HEK293 (cell line): ENCODE data around the gene SH3BP2.

Source experiments
- CTCF ChIA-PET: fragments of 350-600 bp; formaldehyde crosslinking; extraction: SDS; loops from one replicate; lab custom pipeline; 2021; ENCODE audit warnings: antibody characterized with exemption; lab: Yijun Ruan, JAX
- POLR2A ChIA-PET: fragments of 300-600 bp; formaldehyde crosslinking; extraction: SDS; loops from one replicate; lab custom pipeline; 2020; ENCODE audit warnings: antibody characterized with exemption, inconsistent platforms; lab: Yijun Ruan, JAX
- H3K27ac ChIP-seq: fragments of 200-500 bp; sonication (Bioruptor generic); 2 replicates; pipeline ENCODE4 v1.5.1; 2014; ENCODE audit warnings: low read depth, low read length, control low read depth, inconsistent platforms; ENCODE audit errors: extremely low read depth
- H3K36me3 ChIP-seq, 2 experiments: fragments of 200-500 bp in 1 of 2; sonication (Bioruptor generic) in 1 of 2; 1 replicate in 1 of 2; 2 replicates in 1 of 2; pipeline ENCODE4 v1.5.1; 2014 to 2017; ENCODE audit warnings: inconsistent platforms in 2 of 2, low read length in 2 of 2; ENCODE audit not compliant: control insufficient read depth in 2 of 2, insufficient read depth in 1 of 2
- H3K4me1 ChIP-seq: fragments of 200-500 bp; sonication (Bioruptor generic); 2 replicates; pipeline ENCODE4 v1.5.1; 2014; ENCODE audit warnings: mild to moderate bottlenecking, low read length, inconsistent platforms; ENCODE audit not compliant: control insufficient read depth, insufficient read depth
- H3K4me3 ChIP-seq: 2 replicates; pipeline ENCODE4 v1.5.1; 2011; ENCODE audit warnings: low read depth, mild to moderate bottlenecking, control low read depth, low read length, moderate library complexity
- H3K9me3 ChIP-seq: fragments of 200-500 bp; sonication (Bioruptor generic); 2 replicates; pipeline ENCODE4 v1.5.1; 2014; ENCODE audit warnings: low read depth, low read length, inconsistent platforms; ENCODE audit not compliant: control insufficient read depth, insufficient read depth
- GLI2 ChIP-seq: fragments of 450-650 bp; formaldehyde crosslinking; IDR thresholded peaks from 2 replicates; pipeline ENCODE4; 2017; ENCODE audit warnings: missing biosample characterization, missing genetic modification characterization, low read depth, borderline replicate concordance
- KLF7 ChIP-seq: fragments of 450-650 bp; formaldehyde crosslinking; IDR thresholded peaks from 2 replicates; pipeline ENCODE4 v1.5.1; 2016; ENCODE audit warnings: missing biosample characterization, missing genetic modification characterization, borderline replicate concordance
- RBAK ChIP-seq: fragments of 450-650 bp; formaldehyde crosslinking; IDR thresholded peaks from 2 replicates; pipeline ENCODE4 v1.5.1; 2016; ENCODE audit warnings: missing biosample characterization, missing genetic modification characterization
- TRIM28 ChIP-seq: IDR thresholded peaks from 2 replicates; pipeline ENCODE4 v1.6.1; 2011; ENCODE audit warnings: low read length, control low read depth, borderline replicate concordance
- ZNF175 ChIP-seq: fragments of 450-650 bp; formaldehyde crosslinking; IDR thresholded peaks from 2 replicates; pipeline ENCODE4 v1.5.1; 2016; ENCODE audit warnings: missing biosample characterization, missing genetic modification characterization
- ZNF335 ChIP-seq: fragments of 450-650 bp; formaldehyde crosslinking; conservative IDR thresholded peaks from 2 replicates; pipeline ENCODE4 v1.5.1; 2016; ENCODE audit warnings: missing biosample characterization, missing genetic modification characterization
- ZNF366 ChIP-seq: fragments of 450-650 bp; formaldehyde crosslinking; conservative IDR thresholded peaks from 2 replicates; pipeline ENCODE4 v1.5.1; 2016; ENCODE audit warnings: missing biosample characterization, missing genetic modification characterization
- ZNF48 ChIP-seq: fragments of 450-650 bp; formaldehyde crosslinking; IDR thresholded peaks from 2 replicates; pipeline ENCODE4 v1.5.1; 2016; ENCODE audit warnings: missing biosample characterization, missing genetic modification characterization
- ZNF529 ChIP-seq: fragments of 450-650 bp; formaldehyde crosslinking; IDR thresholded peaks from 2 replicates; pipeline ENCODE4 v1.5.1; 2017; ENCODE audit warnings: missing genetic modification characterization, missing biosample characterization; ENCODE audit not compliant: insufficient replicate concordance
- ZNF548 ChIP-seq: fragments of 450-650 bp; formaldehyde crosslinking; IDR thresholded peaks from 2 replicates; pipeline ENCODE4 v1.5.1; 2016; ENCODE audit warnings: missing biosample characterization, missing genetic modification characterization
- ZNF571 ChIP-seq: fragments of 450-650 bp; formaldehyde crosslinking; IDR thresholded peaks from 2 replicates; pipeline ENCODE4 v1.5.0; 2017; ENCODE audit warnings: missing biosample characterization, missing genetic modification characterization
- ZNF585B ChIP-seq: fragments of 450-650 bp; formaldehyde crosslinking; IDR thresholded peaks from 2 replicates; pipeline ENCODE4 v1.5.1; 2016; ENCODE audit warnings: missing biosample characterization, missing genetic modification characterization
- ZNF596 ChIP-seq: fragments of 450-650 bp; IDR thresholded peaks from 2 replicates; pipeline ENCODE4 v1.5.0; 2018; ENCODE audit warnings: missing biosample characterization, mild to moderate bottlenecking, missing genetic modification characterization, moderate library complexity
- ZNF624 ChIP-seq: fragments of 450-650 bp; formaldehyde crosslinking; IDR thresholded peaks from 2 replicates; pipeline ENCODE4 v1.5.1; 2017; ENCODE audit warnings: missing biosample characterization, missing genetic modification characterization
- ZNF701 ChIP-seq: fragments of 450-650 bp; formaldehyde crosslinking; IDR thresholded peaks from 2 replicates; pipeline ENCODE4 v1.5.1; 2016; ENCODE audit warnings: missing biosample characterization, missing genetic modification characterization
- ZNF792 ChIP-seq: fragments of 450-650 bp; formaldehyde crosslinking; IDR thresholded peaks from 2 replicates; pipeline ENCODE4 v1.5.1; 2016; ENCODE audit warnings: missing biosample characterization, missing genetic modification characterization
- ZSCAN16 ChIP-seq: fragments of 450-650 bp; formaldehyde crosslinking; IDR thresholded peaks from 2 replicates; pipeline ENCODE4 v1.5.1; 2016; ENCODE audit warnings: missing biosample characterization, missing genetic modification characterization
- TF ChIP-seq, protein P1 (sequence below): fragments of 450-650 bp; formaldehyde crosslinking; IDR thresholded peaks from 2 replicates; pipeline ENCODE4 v1.5.1; 2016; ENCODE audit warnings: missing biosample characterization, missing genetic modification characterization
- TF ChIP-seq, protein P2 (sequence below): fragments of 450-650 bp; formaldehyde crosslinking; IDR thresholded peaks from 2 replicates; pipeline ENCODE4 v1.5.1; 2016; ENCODE audit warnings: missing biosample characterization, missing genetic modification characterization

Gene SH3BP2

GRCh38 chr4:2835978-2836377 lies 43.1 kb downstream of the SH3BP2 start (continued):
- TF ChIP-seq ZNF596 (tag by site-specific recombination) (no peak), ZNF48 (tag by site-specific recombination) (no peak), ZNF701 (no peak), ZNF366 (no peak)

GRCh38 chr4:2836391-2836859 lies 43.5 kb downstream of the SH3BP2 start:
- Histone ChIP-seq H3K27ac (no peak overlapping the region), H3K9me3 (no peaks in the 10 kb centered on the region), H3K4me1 (no peaks in the 10 kb centered on the region), H3K36me3 (peaks cover 0 to 48% of the 10 kb centered on the region in 2 experiments; a peak in 1 of 3 replicates), H3K4me3 (no peak overlapping the region)
- TF ChIP-seq ZNF529 (no peak), ZNF571 (tag by site-specific recombination) (no peak), ZNF624 (tag by site-specific recombination) (no peak), ZNF792 (tag by site-specific recombination) (no peak), RBAK (tag by site-specific recombination) (no peak)
- ChIA-PET CTCF (no interaction called here), POLR2A (no interaction called here)

- Histone ChIP-seq H3K4me3 (no peak overlapping the region), H3K36me3 (peaks cover 0 to 39% of the 10 kb centered on the region in 2 experiments; a peak in 1 of 3 replicates), H3K4me1 (no peaks in the 10 kb centered on the region), H3K9me3 (no peaks in the 10 kb centered on the region), H3K27ac (no peak overlapping the region)
- POLR2A ChIA-PET = no interaction called here
- CTCF ChIA-PET = no interaction called here
- no peak for TF ChIP-seq ZNF548 (tag by site-specific recombination)
- TF ChIP-seq ZSCAN16 (tag by site-specific recombination) = no peak
- no peak for TF ChIP-seq GLI2 (tag by site-specific recombination)
- no peak for TF ChIP-seq ZNF335 (tag by site-specific recombination)
- no peak for TF ChIP-seq ZNF571 (tag by site-specific recombination)
- TF ChIP-seq ZNF175 = no peak
- TF ChIP-seq, protein P1, sequence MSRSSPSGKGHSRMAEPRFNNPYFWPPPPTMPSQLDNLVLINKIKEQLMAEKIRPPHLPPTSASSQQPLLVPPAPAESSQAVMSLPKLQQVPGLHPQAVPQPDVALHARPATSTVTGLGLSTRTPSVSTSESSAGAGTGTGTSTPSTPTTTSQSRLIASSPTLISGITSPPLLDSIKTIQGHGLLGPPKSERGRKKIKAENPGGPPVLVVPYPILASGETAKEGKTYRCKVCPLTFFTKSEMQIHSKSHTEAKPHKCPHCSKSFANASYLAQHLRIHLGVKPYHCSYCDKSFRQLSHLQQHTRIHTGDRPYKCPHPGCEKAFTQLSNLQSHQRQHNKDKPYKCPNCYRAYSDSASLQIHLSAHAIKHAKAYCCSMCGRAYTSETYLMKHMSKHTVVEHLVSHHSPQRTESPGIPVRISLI (tag by site-specific recombination) = no peak
- no peak for TF ChIP-seq KLF7
- no peak for TF ChIP-seq TRIM28
- TF ChIP-seq, protein P2, sequence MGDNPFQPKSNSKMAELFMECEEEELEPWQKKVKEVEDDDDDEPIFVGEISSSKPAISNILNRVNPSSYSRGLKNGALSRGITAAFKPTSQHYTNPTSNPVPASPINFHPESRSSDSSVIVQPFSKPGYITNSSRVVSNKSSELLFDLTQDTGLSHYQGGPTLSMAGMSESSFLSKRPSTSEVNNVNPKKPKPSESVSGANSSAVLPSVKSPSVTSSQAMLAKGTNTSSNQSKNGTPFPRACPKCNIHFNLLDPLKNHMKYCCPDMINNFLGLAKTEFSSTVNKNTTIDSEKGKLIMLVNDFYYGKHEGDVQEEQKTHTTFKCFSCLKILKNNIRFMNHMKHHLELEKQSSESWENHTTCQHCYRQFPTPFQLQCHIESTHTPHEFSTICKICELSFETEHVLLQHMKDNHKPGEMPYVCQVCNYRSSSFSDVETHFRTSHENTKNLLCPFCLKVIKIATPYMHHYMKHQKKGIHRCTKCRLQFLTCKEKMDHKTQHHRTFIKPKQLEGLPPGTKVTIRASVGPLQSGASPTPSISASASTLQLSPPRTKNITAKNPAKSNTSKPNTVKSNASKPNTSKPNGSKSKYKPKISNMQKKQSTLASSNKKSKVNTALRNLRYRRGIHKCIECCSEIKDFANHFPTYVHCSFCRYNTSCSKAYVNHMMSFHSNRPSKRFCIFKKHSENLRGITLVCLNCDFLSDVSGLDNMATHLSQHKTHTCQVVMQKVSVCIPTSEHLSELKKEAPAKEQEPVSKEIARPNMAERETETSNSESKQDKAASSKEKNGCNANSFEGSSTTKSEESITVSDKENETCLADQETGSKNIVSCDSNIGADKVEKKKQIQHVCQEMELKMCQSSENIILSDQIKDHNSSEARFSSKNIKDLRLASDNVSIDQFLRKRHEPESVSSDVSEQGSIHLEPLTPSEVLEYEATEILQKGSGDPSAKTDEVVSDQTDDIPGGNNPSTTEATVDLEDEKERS = no peak
- TF ChIP-seq ZNF585B = no peak
These were observed 44.4 kb downstream of the SH3BP2 start for GRCh38 chr4:2837110-2837903.
